ENCODE data around the gene SDK1.

- TF ChIP-seq CTCF (conservative IDR thresholded peaks at IDR 0.05) (no peak), ZFX (IDR thresholded peaks at IDR 0.05) (no peak)
Observed at GRCh38 chr7:4100691-4101090, 799.6 kb downstream of the SDK1 start.
